HL-60/S4 treated with phorbol 12-myristate 13-acetate at 8.2 ng/mL for 4 days and 3 days (cell line): ENCODE data around the gene LZTS2.

ENCODE experiments used
- in situ Hi-C: fragments of 300-500 bp; cut with MboI; formaldehyde crosslinking; loops from 2 replicates; pipeline ENCODE4 v1.15.0; 2022; ENCODE audit warnings: low sequenced_read_pairs

Gene LZTS2

DNA sequence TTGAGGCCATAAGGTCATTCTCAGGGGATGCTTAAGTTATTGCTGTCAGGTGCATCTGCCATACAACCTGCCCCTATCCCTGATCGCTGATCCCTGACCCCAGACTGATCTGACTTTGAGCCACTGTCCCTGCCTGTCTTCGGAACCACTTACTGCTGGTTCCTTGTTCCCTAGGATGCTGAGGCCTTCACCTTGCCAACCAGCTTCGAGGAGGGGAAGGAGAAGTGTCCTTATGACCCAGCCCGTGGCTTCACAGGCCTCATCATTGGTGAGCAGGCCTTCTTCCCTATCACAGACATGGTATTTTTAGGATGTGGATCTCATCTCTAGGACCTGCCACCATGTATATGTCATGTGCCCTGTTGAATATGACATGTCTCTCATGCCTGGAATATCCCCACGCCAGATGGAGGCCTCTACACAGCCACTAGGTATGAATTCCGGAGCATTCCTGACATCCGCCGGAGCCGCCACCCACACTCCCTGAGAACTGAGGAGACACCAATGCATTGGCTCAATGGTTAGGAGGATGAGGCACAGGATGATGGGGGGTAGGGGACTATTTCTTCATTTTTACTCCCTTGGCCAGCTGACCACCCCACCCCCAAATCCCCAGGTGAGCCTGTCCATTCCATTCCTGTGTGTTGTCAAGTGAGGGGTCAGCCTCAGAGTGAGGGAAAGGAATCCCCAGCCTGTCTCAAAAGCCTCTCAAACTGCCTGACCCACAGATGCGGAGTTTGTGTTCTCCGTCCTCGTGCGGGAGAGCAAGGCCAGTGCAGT lies 21.3 kb upstream of the LZTS2 start:
- in situ Hi-C loops = no loop called here

DNA sequence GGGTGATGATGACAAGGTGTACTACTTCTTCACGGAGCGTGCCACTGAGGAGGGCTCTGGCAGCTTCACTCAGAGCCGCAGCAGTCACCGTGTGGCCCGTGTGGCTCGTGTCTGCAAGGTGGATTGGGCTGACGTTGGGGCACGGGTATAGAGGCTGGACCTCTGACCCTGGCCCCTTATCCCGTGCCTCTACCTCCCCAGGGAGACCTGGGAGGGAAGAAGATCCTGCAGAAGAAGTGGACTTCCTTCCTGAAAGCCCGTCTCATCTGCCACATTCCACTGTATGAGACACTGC lies 20.8 kb upstream of the LZTS2 start:
- in situ Hi-C loops = no loop called here

DNA sequence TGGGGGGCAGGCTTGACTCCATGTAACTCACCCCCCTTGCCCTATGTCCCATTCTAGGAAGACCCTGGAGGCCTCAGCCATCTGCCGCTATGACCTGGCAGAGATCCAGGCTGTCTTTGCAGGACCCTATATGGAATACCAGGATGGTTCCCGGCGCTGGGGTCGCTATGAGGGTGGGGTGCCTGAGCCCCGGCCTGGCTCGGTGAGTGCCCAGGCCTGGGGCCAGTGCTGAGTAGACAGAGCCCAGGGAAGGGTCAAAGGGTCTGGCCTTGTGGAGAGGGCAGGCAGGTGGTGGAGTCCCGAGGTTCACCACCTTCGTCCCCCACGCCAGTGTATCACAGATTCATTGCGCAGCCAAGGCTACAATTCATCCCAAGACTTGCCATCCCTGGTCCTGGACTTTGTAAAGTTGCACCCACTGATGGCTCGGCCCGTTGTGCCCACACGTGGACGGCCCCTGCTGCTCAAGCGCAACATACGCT lies 19.8 kb upstream of the LZTS2 start:
- in situ Hi-C loops = no loop called here

DNA sequence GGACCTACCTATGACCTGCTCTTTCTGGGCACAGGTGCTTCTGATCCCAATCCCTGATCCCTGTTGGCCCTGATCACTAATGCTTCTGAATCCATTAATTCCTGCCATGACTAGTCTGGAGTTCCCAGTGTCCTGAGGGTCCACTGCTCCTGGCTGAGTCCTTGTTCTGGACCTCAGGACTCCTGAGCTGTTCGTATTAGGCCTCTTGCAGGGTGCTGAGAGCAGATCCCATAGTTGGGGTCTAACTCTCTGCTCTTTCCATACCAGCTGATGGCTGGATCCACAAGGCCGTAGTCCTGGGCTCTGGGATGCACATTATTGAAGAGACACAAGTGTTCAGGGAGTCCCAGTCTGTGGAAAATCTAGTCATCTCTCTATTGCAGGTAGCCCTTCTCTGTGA lies 19.3 kb upstream of the LZTS2 start:
- in situ Hi-C loops = no loop called here

DNA sequence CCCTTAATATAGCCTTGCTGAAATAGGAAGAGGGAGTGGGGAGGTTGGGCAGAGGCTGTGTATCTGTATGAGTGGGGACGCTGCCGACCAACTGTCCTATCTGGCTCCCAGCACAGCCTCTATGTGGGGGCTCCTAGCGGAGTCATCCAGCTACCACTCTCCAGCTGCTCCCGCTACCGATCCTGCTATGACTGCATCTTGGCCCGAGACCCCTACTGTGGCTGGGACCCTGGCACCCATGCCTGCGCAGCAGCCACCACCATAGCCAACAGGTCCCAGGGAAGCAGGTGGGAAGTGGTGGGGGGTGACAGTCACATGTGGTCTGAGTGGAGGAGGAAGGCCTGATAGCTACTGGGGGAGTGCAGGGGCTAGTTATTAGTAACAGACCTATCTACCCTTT lies 18.9 kb upstream of the LZTS2 start:
- in situ Hi-C loops = no loop called here

DNA sequence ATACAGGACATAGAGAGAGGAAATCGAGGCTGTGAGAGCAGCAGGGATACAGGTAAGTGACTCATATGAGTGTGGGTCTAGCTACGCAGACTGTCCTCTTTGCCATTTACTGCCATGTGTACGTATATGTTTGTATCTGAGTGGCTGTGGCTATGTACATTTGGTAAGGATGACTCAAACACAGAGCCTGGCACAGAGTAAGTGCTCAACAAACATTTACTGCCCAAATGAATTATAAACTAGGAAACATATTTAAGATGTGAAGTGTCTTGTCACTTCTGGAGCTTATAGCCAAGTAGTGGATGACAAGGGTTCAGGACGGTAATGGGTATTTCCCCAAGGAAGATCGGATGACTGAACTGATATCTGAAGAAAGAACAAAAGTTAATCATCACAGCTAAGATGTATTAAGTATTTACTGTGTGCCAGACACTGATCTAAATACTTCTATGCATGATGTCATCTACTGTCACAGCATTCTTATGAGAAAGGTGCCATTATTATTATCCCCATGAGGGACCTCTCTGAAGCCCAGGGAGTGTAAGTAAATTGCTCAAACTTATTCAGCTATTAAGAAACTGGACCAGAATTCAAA lies 18.3 kb upstream of the LZTS2 start:
- in situ Hi-C loops = no loop called here

DNA sequence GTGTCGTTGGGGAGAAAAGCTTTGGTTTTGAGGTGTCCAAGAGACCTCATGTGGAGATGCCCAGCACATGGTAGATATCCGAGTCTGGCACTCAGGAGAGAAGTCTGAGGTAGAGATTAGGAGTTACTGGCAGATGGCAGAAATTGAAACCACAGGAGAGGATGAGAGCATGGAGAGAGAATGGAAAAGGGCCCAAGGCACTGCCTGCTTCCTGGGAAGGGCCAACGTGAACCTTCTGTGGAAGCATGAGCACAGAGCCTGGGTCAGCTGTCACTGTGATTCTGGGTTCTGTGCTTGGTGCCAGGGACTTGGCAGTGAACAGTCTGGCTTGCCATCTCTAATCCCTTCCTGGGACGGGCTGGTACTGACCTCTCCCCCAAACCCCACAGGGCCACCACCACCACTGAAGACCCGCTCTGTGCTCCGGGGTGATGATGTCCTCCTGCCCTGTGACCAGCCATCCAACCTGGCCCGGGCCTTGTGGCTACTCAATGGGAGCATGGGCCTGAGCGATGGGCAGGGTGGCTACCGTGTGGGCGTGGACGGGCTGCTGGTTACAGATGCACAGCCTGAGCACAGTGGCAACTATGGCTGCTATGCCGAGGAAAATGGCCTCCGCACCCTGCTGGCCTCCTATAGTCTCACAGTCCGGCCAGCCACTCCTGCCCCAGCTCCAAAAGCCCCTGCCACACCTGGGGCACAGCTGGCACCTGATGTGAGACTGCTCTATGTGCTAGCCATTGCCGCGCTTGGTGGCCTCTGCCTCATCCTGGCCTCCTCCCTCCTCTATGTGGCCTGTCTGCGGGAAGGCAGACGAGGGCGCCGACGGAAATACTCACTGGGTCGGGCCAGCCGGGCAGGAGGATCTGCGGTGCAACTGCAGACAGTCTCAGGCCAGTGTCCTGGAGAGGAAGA lies 16.4 kb upstream of the LZTS2 start:
- in situ Hi-C loops = no loop called here

DNA sequence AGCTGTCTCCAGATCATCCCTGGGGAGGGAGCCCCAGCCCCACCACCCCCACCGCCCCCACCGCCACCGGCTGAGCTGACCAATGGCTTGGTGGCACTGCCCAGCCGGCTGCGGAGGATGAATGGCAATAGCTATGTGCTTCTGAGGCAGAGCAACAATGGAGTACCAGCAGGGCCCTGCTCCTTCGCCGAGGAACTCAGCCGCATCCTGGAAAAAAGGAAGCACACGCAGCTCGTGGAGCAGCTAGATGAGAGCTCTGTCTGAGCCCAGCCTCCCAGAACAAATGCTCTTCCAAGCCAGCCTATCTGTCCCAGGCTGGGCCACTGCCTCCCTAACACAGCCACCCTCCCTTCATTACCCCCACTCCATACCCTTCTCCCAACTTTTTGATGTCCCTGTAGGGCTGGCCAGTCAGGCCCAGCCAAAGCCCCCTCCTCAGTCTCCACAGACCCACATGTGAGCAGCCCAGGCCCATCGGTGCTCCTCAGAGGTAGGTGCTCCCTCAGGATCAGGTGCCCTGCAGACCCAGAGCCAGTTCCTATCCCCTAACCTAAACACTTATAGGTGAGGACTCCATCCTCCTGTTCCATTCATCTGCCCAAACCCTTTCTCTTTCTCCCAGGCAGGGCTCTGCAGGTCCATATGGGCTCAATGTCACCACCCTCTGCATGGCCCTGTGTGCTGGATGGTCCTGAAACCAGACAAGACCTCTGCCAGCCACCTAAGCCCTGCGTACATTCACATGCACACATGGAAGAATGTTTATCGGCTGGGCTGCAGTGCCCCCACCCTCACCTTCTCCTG lies 15.5 kb upstream of the LZTS2 start:
- in situ Hi-C loops = no loop called here

DNA sequence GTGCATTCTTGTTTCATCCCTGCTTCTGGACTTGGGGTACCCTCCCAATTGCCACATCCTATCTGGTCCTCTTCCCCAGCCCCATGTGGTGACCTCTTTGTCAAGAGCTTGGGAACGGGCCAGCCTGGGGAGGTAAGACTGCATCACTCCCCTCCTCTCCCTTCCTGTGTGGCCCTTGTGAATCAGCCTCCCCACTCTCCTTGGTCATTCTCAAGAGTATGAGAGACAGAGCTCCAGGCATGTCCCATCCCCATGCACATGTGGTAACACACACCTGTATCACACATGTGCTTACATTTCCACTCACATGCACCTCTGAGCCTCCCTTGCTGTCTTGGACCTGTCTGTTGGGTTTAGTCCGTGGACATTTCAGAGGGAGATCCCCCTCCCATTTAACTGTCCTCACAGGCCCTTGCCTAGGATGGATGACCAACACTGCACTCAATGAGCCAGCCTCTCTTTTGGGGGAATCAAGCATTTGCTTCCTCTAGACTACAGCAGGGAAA lies 14.9 kb upstream of the LZTS2 start:
- in situ Hi-C loops = no loop called here

DNA sequence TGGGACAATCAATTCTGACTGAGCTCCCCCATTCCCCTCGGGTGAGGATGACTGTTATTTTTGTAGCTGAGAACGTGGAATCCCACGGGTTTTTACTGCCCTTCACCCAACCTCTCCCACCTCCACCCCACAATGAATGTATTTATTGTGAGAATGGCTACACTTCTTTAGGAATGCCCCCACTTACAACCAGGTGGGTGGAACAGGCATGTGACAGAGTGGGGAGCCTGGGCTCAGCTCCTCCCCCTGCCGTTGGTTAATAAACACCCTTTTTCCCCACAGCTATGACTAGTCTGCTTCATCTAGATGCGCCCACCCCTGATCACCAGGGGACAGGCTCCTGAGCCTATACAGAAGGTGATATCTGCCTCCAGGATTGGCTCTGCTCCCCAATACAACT lies 14.3 kb upstream of the LZTS2 start:
- in situ Hi-C loops = no loop called here

DNA sequence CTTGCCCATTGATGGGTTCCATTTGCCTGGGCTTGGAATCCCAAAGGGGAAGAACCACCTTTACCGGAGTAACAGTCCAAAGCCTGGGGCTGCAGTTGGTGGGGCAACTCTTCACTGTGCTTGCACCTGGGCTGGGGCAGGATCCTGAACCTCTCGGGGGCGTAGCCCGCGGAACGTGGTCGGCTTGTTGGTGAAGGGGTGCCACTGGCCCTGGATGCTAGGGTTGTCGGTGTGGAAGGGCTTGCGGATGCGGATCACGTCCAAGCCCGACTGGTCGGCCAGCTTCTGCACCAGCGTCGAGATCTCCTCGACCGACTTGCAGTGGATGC lies 13.0 kb upstream of the LZTS2 start:
- in situ Hi-C loops = no loop called here

DNA sequence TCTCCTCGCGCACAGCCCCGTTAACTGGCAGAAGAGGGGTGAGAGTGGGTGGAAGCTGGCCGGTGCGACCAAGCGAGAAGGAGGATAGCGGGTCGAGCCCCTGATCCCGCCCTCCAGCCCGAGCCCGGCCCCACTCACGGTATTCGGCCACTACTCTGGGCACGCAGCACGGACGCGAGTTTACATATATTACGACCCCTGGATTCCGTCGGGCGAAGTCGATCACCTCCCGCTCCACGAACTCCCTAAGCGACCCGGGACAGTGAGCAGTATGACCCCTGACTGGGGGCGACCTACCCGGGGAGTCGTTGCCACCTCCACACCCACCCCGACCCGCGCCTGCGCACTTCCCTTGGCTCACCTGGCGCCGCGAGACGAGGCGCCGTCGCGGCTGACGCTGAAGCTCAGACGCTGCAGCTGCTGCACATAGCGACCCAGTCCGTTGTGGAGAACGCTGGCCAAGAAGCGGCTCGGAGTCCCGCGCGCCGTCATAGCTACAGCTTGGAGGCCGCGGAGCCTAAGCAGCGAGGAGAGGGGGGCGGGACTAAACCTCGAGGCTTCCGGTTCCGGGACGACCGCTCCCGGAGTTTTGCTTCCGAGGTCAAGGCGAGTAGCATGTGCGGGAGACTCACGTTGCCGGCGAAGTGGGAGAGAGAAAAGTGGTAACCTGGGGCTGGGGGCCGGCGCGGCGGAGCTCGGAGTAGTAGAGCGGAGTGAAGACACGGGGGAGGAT lies 12.5 kb upstream of the LZTS2 start, which contains the start of the genes MRPL43 and TWNK:
Gene MRPL43 (minus strand): TSS at position 546 of the 733 bp plus-strand sequence. CDS start 54 bp downstream, at position 492.
Gene TWNK (plus strand): TSS at position 592 of the 733 bp plus-strand sequence. CDS start 668 bp downstream, outside the sequence.
- in situ Hi-C loops = no loop called here

DNA sequence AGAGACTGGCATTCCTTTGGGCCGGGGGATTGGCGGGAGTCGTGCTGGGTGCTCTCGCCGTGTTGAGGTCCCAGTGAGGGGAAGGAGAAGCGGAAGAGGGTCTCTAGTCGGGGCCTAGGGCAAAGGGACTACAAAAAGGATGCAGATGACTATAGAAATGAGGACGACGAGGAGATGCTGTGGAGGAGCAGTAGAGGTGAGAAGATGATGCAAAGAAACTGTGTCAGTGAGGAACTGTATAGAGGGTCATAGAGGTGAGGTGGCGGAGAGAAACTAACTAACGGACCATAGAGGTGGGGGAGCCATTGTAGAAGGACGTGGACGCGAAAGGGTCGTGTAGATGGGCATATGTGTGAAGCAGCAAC lies 11.9 kb upstream of the LZTS2 start:
- in situ Hi-C loops = no loop called here

DNA sequence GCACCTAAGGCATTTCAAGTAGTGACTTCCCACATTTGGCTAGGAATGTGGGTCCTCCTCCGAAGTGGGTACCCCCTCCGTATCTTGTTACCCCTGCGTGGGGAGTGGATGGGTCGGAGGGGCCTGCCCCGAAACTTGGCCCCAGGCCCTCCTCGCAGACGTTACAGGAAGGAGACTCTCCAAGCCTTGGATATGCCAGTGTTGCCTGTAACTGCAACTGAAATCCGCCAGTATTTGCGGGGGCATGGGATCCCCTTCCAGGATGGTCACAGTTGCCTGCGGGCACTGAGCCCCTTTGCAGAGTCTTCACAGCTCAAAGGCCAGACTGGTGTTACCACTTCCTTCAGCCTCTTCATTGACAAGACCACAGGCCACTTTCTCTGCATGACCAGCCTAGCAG lies 11.4 kb upstream of the LZTS2 start:
- in situ Hi-C loops = no loop called here

DNA sequence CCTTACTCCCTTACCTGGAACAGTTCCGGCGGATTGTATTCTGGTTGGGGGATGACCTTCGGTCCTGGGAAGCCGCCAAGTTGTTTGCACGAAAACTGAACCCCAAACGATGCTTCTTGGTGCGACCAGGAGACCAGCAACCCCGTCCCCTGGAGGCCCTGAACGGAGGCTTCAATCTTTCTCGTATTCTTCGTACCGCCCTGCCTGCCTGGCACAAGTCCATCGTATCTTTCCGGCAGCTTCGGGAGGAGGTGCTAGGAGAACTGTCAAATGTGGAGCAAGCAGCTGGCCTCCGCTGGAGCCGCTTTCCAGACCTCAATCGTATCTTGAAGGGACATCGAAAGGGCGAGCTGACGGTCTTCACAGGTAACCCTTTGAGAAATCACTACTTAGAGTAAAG lies 10.5 kb upstream of the LZTS2 start:
- in situ Hi-C loops = no loop called here

DNA sequence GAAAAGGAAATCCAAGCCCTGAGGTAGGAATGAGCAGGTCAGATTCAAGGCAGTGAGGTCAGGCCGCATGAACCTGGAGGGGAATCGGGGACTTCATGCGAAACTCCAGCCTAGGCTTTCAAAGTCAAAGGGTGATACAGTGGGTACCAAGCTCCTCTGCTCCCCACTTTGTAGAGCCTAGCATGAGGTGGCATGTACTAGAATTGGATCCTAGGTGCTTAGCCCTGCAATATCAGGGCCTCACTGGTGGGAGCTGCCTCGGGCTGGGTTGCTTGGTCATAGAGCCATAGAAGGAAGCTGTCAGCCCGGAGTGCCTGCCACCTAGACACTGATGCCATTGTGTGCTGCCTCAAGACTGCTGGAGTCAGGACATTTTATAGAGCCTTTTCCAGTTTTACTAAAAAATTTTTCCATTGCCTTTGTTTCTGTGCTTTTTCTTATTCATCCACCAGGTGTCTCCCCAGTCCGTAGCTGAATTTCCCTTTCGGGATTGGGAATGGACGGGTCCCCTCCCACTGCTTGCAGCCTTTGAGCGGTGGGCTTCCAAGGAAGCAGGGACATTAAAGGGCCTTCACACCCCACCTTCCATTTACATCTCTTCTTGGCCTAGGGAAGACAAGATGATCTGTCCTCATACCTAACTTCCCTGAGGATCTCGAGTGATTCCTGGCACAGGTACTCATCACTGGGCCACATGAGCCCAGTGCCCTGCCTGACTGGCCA lies 5.5 kb upstream of the LZTS2 start:
- in situ Hi-C loops = no loop called here

DNA sequence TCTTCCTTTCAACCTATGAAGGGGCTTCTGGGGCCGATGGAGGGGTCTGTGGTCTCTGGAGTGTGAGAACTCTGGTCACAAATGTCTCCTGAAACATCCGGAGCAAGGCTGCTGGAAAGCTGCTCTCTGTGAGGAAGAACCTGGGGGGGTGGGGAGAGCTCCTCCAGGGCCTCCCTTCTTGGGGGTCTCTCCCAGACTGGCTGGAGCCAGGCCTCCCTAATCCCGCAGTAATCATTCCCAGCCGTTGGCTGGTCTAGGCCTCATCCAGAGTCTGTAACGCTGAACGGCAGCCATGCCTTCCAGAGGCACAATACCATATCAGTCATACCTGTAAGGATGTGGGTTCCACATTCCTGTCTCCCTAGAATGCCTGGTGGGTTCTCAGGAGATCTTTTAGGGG lies 4.4 kb upstream of the LZTS2 start:
- in situ Hi-C loops = no loop called here

DNA sequence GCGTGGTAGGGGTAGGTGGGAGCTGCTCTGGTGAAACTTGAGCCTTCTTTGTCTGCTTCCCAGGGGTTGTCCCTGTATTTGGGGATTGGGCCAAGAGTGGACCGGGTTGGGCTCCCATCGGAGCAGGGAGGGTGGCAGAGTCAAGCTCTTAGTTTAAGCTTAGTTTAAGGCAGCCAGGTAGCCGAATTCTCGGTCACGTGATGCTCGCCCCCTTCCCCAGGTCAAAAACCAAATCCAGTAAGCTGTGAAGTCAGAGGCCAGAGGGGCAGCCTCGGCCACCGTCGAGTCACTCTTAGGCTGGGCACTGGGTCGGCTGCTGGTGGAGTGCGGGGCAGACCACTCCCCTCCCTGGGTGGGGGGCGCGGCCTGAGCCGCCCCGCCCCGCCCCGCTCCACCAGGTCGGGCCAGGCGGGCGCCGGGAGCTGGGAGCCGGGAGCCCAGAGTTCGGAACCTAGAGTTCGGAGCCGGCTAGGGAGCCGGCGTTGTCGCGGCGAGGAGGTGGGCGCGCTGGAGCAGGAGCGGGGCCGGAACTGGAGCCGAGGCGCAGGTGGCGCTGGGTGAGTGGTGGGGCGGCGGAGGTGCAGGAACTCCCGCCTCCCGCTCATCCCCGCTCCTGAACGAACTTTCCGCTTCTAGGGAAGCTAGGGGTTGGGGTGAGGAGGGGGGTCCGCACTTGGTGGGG lies 2.8 kb upstream of the LZTS2 start:
- in situ Hi-C loops = no loop called here
